Measurements from ENCODE around the gene PARP8. TPM values are rescaled to one million over a fixed set of nuclear protein-coding genes. Genes with fewer than 3 reads are reported as not detected.

Gene PARP8
- total and polyA plus RNA-seq, 2 of the 4 experiments (the other 2 are of a cell fraction), result 6.9 to 8.2 TPM

- H3K4me1 ChIP-seq (ENCODE audit: control insufficient read depth, insufficient read depth, low read length), result peaks cover under 1% of the 10 kb centered on the region; the same call in 1 of the 2 replicates
- peaks cover 0 to 10% of the 10 kb centered on the region in 2 experiments; a peak in 2 of 4 replicates for H3K79me1 ChIP-seq (ENCODE audit: low read depth in 1 of 2, low read length in 2 of 2)
- DNase-seq (no peak), ATAC-seq (ENCODE audit: low read depth) (no peak)
- H3K27ac ChIP-seq (ENCODE audit: insufficient read depth, low read length), result no peak overlapping the region
- H4K8ac ChIP-seq (ENCODE audit: low read depth in 2 of 2, low read length in 2 of 2), result no peak overlapping the region
- H3K9me1 ChIP-seq (ENCODE audit: insufficient read depth, low read length), result no peaks in the 10 kb centered on the region
- intact Hi-C loops (cut with micrococcal nuclease) (no loop called here), in situ Hi-C loops (cut with MboI; ENCODE audit: low sequenced_read_pairs) (no loop called here), dilution Hi-C loops (cut with HindIII; ENCODE audit: low sequenced_read_pairs, unreplicated experiment) (no loop called here)
- H2AK9ac ChIP-seq (replicated peaks; ENCODE audit: low read depth, low read length, poor library complexity), result no peak overlapping the region
- H3K4me2 ChIP-seq (ENCODE audit: low read depth, low read length), result no peak overlapping the region
- TF ChIP-seq USF2 (IDR thresholded peaks at IDR 0.05; ENCODE audit: low read depth, low read length) (no peak), MAZ (IDR thresholded peaks at IDR 0.05; ENCODE audit: borderline replicate concordance, low read depth, low read length) (no peak), BHLHE40 (IDR thresholded peaks at IDR 0.05; ENCODE audit: low read depth, low read length) (no peak), RAD21 (IDR thresholded peaks at IDR 0.05; ENCODE audit: low read length) (no peak), SMC3 (IDR thresholded peaks at IDR 0.05; ENCODE audit: low read depth, low read length) (no peak)
- H2BK120ac ChIP-seq (ENCODE audit: low read depth, low read length), result no peak overlapping the region
- no TSS peak for BruUV-seq (replicated peaks)
- no peak overlapping the region for H2AFZ ChIP-seq (replicated peaks; ENCODE audit: low read length, poor library complexity)
- no peak overlapping the region for H4K91ac ChIP-seq (ENCODE audit: insufficient read depth, low read depth, low read length)
- H3K9me3 ChIP-seq (ENCODE audit: control insufficient read depth, insufficient read depth, low read length), result no peaks in the 10 kb centered on the region
- no peak overlapping the region for H2BK20ac ChIP-seq (ENCODE audit: low read depth, low read length)
- no peak overlapping the region for H3K4ac ChIP-seq (ENCODE audit: low read depth, low read length)
- H2BK5ac ChIP-seq (ENCODE audit: low read depth, low read length, poor library complexity, severe bottlenecking), result no peak overlapping the region
- H2BK15ac ChIP-seq (ENCODE audit: low read depth, low read length), result no peak overlapping the region
- no peak overlapping the region for H3K9ac ChIP-seq (ENCODE audit: low read depth, low read length)
- H4K5ac ChIP-seq (ENCODE audit: low read depth, low read length), result no peak overlapping the region
- H3K27me3 ChIP-seq (ENCODE audit: control insufficient read depth, insufficient read depth, low read length), result no peaks in the 10 kb centered on the region
- no peak overlapping the region for H3K4me3 ChIP-seq (ENCODE audit: insufficient read depth, low read depth, low read length)
- H3K18ac ChIP-seq (ENCODE audit: low read depth, low read length), result no peak overlapping the region
- H3K23ac ChIP-seq (ENCODE audit: low read depth, low read length), result no peak overlapping the region
- no peaks in the 10 kb centered on the region for H4K20me1 ChIP-seq (ENCODE audit: insufficient read depth, low read length)
- H3K36me3 ChIP-seq (ENCODE audit: control insufficient read depth, insufficient read depth, low read length), result no peaks in the 10 kb centered on the region
- POLR2A ChIA-PET (ENCODE audit: unreplicated experiment), result no interaction called here
- no CpG with 5 or more reads among the region's 3 CpGs for WGBS, 2 experiments (ENCODE audit: extremely low coverage in 2 of 2, insufficient read length in 1 of 2)
- no peak overlapping the region for H3K14ac ChIP-seq (replicated peaks; ENCODE audit: low read depth, low read length)
- H2AK5ac ChIP-seq (ENCODE audit: low read depth, low read length), result no peak overlapping the region
- H3K56ac ChIP-seq (ENCODE audit: extremely low read depth, insufficient read depth, low read length), result no peak overlapping the region
- CTCF ChIA-PET, result no interaction called here
Measured at GRCh38 chr5:50704730-50705129, 38.3 kb downstream of the PARP8 start.

Data from IMR-90 (cell line).